ENCODE results near the gene NEO1.

DNA sequence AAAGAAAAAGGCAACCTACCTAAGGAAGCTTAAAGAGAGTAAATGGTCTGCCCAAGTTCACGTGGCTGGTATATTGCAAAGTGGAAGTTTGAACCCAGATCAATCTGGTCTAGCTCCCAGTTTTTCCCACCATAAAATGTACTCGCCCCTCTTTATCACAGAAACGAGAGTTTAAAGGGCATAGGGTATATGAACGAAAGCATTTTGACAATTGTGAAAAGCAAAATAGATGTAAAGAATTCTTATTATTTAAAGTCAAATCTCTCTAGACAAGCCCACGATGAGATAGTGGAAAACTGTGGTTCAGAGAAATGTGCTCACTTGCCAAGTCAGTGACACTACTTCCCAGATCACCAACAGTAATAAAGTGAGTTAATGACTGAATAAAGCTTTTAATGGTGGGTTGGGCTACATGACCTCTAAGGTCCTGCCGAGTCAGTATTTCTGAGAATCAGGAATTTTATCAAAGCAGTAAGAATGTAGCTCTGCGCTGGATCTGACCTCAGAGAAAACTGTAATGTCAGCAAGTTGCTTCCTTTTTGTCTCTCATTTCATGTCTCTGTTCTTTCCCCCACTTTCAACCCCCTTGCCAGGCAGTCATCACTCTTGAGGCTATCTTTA is 23.3 kb upstream of the NEO1 start:
- TF ChIP-seq, protein P1, sequence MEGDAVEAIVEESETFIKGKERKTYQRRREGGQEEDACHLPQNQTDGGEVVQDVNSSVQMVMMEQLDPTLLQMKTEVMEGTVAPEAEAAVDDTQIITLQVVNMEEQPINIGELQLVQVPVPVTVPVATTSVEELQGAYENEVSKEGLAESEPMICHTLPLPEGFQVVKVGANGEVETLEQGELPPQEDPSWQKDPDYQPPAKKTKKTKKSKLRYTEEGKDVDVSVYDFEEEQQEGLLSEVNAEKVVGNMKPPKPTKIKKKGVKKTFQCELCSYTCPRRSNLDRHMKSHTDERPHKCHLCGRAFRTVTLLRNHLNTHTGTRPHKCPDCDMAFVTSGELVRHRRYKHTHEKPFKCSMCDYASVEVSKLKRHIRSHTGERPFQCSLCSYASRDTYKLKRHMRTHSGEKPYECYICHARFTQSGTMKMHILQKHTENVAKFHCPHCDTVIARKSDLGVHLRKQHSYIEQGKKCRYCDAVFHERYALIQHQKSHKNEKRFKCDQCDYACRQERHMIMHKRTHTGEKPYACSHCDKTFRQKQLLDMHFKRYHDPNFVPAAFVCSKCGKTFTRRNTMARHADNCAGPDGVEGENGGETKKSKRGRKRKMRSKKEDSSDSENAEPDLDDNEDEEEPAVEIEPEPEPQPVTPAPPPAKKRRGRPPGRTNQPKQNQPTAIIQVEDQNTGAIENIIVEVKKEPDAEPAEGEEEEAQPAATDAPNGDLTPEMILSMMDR (IDR thresholded peaks at IDR 0.05; ENCODE audit: poor library complexity, severe bottlenecking): no peak
- TF ChIP-seq POLR2AphosphoS5 (IDR thresholded peaks at IDR 0.05) (no peak), SMC3 (conservative IDR thresholded peaks at IDR 0.05; ENCODE audit: poor library complexity) (no peak), EP300 (conservative IDR thresholded peaks at IDR 0.05; ENCODE audit: poor library complexity, severe bottlenecking) (no peak), RAD21 (conservative IDR thresholded peaks at IDR 0.05) (no peak), EZH2 (IDR thresholded peaks at IDR 0.05; ENCODE audit: borderline replicate concordance, insufficient read depth, low read length, poor library complexity, severe bottlenecking) (no peak)
- TF ChIP-seq, protein P2, sequence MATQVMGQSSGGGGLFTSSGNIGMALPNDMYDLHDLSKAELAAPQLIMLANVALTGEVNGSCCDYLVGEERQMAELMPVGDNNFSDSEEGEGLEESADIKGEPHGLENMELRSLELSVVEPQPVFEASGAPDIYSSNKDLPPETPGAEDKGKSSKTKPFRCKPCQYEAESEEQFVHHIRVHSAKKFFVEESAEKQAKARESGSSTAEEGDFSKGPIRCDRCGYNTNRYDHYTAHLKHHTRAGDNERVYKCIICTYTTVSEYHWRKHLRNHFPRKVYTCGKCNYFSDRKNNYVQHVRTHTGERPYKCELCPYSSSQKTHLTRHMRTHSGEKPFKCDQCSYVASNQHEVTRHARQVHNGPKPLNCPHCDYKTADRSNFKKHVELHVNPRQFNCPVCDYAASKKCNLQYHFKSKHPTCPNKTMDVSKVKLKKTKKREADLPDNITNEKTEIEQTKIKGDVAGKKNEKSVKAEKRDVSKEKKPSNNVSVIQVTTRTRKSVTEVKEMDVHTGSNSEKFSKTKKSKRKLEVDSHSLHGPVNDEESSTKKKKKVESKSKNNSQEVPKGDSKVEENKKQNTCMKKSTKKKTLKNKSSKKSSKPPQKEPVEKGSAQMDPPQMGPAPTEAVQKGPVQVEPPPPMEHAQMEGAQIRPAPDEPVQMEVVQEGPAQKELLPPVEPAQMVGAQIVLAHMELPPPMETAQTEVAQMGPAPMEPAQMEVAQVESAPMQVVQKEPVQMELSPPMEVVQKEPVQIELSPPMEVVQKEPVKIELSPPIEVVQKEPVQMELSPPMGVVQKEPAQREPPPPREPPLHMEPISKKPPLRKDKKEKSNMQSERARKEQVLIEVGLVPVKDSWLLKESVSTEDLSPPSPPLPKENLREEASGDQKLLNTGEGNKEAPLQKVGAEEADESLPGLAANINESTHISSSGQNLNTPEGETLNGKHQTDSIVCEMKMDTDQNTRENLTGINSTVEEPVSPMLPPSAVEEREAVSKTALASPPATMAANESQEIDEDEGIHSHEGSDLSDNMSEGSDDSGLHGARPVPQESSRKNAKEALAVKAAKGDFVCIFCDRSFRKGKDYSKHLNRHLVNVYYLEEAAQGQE (IDR thresholded peaks at IDR 0.05; ENCODE audit: borderline replicate concordance): no peak

Data from neural cell (in vitro differentiated cells).